ENCODE results near the gene CACNA1A.
"Not testable (repeated sequence)": the region's sequence is repeated elsewhere in the genome, so short reads cannot be mapped to it uniquely, and the experiment has no call there.

CACNA1A gene

DNA sequence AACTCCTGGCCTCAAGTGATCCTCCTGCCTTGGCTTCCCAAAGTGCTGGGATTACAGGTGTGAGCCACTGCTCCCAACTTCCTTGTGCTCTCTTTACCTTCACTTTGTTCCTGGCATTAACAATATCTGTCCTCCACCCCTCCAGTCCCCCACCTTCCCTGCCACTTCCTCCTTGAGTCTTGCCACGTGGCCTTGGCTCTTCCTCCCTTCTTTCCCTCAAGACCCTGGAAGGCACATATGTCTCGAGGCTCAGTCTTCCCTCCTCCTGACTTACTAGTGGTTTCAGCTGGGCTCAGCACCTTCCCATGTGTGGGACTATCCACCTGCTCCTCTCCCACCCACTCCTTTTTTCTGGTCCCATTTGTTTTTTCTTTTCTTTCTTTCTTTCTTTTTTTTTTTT lies 285.4 kb downstream of the CACNA1A start:
- DNase-seq, result no peak

DNA sequence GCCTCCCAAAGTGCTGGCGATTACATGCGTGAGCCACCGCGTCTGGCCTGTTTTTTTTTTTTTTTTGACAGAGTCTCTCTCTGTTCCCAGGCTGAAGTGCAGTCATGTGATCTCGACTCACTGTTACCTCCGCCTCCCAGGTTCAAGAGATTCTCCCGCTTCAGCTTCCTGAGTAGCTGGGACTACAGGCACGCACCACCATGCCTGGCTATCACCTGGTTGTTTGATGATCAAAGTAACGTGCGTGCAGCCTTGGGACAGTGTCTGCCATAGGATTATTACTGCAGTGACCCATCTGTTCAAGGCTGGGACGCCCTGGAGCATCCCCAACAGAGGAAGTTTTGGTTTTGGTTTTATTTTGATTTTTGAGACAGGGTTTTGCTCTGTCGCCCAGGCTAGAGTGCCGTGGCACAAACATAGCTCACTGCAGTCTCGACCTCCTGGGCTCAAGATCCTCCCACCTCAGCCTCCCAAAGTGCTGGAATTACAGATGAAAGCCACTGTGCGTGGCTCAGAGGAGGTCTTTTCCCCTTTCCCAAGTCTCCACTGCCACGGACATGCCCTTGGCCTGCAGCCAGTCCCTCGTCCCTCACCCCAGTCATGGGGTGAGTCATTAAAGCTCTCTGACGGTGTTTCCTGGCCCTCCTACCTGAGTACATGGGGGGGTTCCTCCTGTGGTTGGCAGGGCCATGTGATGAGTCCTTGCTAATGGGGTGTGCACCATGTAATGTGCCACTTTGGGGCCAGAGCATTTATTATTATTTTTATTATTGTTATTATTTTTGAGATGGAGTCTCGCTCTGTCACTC lies 290.5 kb downstream of the CACNA1A start:
- no peak for DNase-seq

DNA sequence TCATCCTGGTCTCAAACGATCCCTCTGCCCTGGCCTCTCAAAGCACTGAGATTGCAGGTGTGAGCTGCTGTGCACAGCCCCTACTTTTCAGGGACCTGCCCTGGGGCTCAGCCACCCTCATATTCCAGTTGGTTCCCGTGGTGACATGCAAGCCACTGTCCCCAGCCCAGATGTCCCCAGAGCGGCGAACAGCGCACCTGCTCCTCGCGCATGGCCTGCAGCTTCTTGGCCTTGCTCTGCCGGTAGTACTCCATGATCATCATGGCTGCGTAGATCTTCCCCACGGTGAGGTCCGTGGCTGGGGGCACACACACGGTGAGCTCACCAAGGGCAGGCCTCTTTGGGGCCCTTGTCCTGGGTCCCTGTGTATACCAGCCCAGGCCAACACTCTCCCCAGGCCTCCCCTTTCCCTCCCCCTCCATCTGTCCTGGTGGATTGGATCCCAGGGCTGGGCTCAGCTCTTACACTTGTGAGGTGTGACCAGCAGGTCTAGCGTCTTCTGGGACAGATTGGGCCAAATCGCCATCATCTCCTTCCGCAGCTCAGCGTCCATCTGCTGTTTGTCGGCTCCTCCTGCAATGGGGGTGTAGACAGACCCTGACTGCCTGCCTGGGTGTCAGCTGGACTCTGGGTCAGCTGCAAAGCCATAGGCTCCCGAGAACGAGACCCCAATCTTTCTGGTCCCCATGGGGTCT lies 292.1 kb downstream of the CACNA1A start:
- no peak for DNase-seq

DNA sequence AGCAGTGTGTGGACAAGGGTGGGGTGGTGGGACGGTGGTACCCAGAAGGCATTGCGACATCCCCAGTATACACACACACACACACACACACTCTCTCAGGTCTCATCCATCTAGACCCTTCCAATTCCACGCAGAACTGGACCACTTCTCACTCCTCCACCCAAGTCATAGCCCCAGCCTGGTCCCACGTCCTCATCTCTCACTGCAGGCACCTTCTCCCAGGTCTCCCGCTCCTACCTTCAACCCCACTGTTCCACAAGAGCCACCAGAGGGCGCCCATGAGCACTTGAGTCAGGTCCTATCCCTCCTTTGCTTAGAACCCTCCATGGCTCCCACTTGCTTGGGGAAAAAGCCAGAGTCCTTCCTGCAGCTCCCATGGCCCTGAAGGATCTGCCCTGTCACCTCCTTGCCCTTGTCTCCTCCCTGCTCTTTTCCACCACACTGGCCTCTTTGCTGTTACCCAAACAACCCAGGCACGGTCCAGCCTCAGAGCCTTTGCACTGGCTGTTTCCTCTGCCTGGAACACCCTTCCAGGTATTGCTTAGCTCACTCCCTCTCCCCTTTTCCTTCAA lies 293.4 kb downstream of the CACNA1A start:
- DNase-seq, result peak; percentile 57 to 72

DNA sequence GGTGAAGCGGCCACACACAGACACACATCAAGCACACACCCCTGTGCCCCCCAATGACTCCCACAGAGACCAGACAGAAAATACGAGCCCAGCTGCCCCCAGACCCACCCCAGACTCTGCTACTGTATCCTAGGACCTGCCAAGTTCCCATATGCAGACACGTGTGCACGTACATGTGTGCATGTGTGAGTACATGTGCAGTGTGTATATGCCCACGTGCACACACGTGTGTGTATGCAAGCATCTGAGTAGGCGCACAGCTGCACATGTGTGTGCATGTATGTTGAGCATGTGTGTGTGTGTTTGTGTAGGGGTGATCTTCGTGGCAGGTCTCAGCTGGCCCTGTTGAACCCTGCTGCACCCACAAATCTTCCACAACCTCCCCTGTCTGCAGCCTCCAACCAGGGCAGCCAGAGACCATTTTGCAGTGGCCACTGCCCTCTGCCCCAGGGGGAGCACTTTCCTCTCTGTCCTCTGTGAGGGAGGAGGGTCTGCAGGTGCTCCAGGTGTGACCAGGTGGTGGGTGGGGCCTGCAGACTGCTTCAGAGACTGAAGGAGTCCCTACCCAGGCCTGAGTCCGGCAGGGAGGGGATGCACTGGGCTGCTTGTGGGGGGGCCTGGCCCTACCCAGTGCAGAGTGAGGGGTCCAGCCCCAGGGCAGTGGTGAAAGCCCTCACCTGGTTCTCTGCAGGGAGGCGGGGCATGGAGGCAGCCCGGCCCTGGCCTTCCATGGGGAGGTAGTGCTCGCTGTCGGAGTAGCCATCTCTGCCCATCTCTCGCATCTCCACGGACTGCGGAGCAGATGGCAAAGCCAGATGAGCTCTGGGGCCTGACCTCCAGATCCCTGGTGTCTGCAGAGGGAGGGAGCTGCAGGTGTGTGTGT lies 294.6 kb downstream of the CACNA1A start:
- DNase-seq, result no peak

DNA sequence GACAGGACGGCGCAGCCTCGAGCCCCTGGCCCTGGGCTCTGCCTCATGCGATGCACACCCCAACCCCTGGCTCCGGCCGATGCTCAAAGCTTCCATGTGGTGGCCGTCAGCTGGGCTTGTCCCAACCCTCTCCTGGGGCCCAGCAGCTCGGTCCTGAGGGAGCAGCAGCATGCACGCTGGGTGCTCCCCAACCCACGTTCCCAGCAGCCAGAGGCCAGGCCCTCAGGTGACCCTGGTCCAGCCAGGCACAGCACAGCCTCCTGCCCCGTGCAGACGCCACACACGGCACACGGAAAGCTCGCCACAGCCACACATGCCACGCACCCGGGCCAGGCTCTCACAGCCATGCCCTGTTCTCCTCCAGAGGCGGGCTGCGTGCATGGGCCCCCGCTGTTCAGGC lies 295.3 kb downstream of the CACNA1A start:
- DNase-seq, result no peak

DNA sequence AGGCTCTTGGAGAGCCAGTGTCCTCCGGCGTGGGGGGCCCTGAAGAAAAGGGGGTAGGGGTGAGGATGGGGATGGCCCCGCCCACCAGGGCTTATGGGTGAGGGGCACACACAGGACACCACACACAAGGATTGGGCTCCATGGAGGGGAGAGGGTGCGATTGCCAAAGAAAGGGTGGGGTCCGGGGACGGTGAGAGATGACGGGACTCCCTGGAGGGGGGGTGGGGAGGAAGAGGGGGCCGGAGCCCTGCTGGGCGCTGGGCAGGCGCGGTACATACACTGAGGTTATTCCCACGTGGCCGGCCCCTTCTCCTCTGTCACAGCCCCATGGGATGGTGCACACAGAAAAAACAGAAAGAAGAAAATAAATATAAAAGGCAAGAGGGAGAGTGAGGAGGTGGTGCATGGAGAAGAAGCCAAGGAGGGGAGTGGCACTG lies 295.9 kb downstream of the CACNA1A start:
- DNase-seq, result no peak

DNA sequence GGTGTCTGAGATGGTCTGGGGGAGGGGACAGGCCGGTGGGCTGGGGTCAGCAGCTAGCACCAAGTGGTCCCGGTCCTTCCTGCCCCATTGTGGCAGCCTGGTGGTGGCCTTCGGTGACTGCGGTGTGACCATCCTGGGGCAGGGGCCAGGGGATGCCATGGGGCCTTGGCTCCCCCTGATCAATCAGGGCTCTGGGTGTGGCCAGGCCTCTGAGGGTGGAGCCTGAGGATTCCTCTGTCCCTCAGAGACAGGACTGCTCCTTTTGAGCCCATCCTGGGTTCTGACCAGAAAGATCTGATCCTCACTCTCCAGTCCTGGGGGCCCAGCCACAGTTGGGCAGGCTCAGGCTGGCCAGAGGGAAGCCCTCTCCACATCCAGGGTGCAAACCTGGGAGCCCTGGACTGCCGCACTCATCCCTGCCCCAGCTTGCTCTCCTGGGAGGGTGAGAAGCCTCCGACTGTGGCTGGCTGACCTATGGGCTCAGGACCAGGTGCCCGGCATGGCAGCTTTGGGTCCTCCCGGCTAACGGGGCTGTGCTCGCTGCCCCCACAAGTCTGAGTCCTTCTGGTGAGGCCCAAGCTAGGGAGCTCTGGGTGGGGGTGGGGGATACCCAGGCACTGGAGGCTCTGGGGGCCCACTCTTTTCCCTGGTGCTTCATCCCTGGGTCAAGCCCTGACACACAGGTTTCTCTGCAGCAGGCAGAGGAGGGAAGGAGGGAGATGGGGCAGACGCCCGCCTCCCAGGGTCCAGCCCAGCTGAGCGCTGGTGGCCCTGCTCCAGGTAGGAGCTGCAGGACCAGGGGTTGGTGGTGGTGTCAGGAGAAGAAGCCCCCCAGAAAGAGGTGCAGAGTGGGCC lies 296.6 kb downstream of the CACNA1A start:
- no peak for DNase-seq

DNA sequence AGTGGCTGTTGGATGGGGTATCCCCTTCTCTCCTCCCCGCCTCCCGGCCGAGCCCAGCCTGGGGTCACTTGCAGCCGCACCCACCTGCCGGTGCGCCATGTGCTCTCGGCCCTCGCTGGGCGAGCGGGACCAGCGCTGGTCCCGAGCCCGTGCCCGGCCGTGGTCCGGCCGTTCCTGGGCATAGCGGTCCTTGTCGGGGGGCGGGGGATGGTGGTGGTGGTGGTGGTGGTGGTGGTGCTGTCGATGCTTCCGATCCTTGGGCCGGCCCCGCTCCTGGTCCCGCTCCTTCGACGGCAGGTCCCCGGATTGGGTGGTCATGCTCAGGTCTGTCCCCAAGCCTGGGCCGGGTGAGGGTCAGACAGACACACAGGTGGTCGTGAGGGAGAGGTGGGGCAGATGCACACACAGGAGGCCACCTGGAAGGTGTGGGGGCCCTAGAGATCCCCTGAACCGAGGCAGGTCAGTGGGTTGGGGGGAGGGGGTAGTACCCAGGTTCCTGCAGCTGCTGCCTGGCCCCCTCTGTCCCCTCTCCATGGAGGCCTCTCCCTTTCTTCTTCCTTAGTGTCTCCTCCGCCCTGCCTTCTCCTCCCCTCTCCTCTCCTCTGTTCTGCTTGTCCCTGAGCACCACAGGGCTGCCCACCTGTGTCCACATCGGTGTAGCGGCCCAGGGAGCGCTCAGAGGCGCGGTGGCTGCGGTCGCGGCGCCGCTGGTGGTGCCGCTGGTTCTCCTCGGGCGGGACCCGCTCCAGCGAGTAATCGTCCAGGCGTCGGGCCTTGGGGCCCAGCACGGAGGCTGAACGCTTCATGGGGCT lies 297.4 kb downstream of the CACNA1A start:
- no peak for DNase-seq

DNA sequence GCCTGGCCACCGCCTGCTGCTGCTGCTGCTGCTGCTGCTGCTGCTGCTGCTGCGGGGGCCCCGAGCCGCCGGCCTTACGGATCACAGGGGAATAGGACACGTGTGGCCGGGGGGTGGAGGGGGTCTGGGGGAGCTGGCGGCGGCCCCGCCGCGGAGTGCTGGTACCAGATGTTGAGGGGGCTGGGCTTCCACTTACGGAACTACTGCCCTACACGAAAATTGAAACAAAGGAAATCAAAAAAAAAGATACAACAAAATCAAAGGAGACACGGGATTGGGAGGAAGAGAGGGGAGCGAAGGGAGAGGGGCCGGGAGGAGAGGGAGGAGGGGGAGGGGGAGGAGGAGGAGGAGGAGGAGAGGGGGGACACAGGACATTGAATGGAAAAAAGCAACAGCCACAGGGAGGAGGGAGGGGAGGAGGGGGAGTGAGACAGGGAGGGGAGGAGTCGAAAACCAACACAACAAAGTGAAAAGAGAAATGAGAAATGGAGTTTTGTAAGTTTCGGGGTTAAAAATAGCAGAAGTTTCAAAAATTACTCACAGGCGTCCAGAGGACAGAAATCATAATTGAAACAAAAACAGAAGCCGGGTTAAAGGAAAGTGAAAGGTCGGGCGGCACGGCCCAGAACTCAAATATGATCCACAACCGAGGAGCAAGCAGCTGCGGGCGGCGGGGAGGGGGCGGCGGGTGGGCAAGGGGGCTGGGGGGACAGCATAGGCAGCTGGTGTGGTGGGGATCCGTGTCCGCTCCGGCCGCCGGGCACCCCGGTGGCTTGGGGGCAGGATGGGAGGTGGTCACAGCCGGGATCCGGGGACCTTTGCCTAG lies 298.2 kb downstream of the CACNA1A start:
- peak; percentile 81 to 94 for DNase-seq

DNA sequence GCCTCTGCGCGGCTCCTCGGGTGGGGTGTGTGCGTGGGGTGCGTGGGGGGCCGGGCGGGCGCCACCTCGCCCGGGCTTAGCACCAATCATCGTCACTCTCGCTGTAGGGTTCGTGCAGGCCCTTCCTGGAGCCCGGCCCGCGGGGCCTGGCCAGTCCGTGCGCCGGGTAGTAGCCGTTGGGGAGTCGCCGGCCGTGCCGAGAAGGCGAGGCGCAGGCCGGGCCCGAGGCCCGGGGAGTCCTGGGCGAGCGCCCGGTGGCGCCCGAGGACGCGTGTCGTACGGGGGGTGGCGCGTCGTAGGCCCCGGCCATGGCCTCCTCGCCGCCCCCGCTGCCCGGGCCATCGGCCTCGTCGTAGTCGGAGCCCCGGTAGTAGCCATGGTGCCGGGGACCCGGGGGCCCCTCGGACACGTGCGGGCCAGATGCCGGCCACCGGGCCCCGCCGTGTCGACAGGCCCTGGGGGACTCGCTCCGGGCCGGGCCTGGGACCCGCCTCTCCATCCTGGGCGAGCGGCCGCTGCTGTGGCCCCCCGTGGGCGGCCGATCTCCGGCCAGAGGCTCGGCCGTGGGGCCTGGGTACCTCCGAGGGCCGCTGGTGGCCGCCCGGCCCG lies 298.9 kb downstream of the CACNA1A start:
- no peak for DNase-seq

DNA sequence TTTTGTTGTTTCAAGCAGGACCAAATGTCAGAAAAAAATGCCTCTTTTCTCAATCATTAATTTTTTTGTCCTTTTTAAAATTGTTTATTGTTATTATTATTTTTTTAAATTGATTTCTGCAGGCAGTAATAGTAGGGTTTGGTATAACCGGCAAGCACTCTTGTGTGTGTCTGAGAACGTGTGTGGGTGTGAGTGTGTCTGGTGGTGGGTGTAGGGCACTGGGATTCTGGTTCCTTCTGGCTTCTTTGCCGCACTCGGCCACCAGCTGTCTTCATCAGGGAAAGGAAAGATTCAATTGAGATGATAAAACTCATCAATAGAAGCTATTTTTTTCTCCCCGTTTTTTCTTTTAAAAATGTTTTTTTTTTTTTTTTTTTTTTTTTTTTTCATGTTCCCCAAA lies 299.7 kb downstream of the CACNA1A start:
- peak in 1 of 2 donors; percentile 66 for DNase-seq

DNA sequence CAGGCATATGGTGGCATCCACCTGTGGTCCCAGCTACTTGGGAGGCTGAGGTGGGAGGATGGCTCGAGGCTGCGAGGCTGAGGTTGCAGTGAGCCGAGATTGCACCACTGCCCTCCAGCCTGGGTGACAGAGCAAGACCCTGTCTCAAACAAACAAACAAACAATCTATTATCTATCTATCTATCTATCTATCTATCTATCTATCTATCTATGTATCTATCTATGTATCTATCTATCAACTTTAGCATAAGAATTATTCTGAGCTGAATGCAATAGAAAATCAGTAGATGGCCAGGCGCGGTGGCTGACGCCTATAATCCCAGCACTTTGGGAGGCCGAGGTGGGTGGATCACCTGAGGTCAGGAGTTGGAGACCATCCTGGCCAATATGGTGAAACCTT lies 304.2 kb downstream of the CACNA1A start:
- not testable (repeated sequence) for DNase-seq

DNA sequence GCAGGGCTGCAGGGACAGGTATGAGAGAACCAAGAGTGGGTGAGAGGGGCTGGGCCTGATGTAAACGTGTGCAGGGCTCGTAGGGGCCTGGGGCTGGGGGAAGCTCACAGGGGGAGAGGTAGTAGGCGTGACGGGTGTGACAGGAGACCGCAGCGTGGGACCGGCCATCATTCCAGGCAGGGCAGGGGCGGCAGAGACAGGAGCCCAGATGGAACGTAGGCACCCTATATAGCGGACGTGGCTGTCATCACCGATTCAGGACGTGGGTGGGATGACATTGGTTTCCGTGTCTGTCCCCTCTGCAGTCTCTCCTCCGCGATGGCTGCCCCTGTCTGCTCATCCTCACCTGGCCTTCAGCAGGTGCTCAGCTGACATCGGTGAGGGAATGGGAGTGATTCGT lies 307.6 kb downstream of the CACNA1A start:
- no peak for DNase-seq

DNA sequence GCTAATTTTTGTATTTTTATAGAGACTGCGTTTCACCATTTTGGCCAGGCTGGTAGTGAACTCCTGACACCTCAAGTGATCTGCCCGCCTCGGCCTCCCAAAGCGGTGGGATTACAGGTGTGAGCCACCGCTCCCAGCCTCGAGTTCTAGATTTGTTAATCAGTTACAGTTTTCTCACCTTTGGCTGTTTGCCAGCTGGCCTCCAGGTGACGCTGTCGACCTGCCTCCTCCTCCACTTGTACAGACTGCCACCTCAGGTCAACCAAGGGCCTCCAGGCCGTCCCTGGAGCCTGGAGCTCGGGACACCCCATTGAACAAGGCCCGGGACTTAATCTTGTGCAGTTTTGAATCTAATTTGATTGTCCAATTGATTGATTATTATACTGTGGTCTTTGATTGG lies 310.6 kb downstream of the CACNA1A start:
- DNase-seq, result peak; percentile 4 to 40

DNA sequence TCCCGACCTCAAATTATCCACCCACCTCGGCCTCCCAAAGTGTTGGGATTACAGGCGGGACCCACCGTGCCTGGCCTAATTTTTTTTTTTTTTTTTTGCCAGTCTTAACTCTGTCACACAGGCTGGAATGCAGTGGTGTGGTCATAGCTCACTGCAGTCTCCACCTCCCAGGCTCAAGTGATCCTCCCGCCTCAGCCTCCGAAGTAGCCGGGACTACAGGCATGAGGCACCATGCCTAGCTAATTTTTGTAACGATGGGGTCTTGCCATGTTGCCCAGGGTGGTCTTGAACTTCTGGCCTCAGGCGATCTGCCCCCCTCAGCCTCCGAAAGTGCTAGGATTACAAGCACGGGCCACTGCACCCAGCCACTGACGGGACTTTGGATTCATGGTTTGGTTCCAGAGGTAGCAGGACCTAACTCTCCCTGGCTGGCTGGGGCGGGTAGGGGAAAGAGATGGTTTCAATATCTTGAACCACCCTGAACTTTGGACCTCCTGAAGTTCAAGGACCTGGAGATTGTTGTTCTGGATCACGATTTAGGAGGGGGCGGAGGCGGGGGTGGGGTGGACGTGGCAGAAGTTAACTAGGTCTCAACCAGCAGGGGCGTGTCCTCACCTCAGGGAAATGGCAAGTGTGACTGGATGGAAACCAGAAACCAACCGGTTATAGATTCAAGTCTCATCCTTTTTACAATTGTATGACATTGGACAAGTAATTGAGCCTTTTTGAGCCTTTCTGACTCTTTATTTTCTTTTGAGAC lies 315.3 kb downstream of the CACNA1A start:
- no peak for DNase-seq

DNA sequence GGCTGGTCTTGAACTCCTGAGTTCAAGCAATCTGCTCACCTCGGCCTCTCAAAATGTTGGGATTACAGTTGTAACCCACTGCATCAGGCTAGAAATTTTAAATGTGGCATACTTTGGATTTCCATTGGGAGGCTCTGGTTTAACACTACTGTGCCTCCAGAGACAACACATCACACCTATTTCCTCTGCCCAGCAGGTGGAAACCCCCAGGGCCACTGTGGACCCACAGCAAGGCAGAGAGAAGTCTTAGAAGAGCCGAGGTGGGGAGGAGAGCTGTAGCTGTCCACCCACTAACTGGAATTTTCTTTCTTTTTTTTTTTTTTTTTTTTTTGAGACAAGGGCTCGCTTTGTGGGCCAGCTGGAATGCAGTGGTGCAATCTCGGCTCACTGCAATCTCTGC lies 316.7 kb downstream of the CACNA1A start:
- DNase-seq, result no peak

DNA sequence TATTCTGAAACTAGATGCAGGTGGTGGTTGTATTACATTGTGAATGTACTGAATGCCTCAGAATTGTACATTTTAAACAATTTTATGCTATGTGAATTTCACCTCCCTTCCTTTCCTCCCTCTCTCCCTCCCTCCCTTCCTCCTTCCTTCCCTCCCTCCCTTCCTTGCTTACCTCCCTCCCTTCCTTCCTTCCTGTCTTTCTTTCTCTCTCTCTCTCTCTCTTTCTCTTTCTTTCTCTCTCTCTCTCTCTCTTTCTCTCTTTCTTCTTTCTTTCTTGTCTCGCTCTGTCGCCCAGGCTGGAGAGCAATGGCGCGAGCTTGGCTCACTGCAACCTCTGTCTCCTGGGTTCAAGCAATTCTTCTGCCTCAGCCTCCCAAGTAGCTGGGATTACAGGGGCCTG lies 318.9 kb downstream of the CACNA1A start:
- no peak for DNase-seq

DNA sequence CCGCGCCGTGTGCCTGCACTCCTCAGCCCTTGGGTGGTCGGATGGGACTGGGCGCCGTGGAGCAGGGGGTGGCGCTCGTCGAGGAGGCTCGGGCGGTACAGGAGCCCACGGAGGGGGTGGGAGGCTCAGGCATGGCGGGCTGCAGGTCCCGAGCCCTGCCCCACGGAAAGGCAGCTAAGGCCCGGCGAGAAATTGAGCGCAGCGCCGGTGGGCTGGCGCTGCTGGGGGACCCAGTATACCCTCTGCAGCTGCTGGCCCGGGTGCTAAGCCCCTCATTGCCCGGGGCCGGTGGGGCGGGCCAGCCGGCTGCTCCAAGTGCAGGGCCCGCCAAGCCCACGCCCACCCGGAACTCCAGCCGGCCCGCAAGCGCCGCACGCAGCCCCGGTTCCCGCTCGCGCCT lies 319.6 kb downstream of the CACNA1A start:
- not testable (repeated sequence) for DNase-seq
